HL-60/S4 (cell line): Measurements from ENCODE around the gene KANK4.

ENCODE experiments used
- in situ Hi-C: fragments of 300-500 bp; cut with MboI; formaldehyde crosslinking; loops from 2 replicates; pipeline ENCODE4 v1.14.3; 2022; ENCODE audit warnings: low sequenced_read_pairs

KANK4 gene

DNA sequence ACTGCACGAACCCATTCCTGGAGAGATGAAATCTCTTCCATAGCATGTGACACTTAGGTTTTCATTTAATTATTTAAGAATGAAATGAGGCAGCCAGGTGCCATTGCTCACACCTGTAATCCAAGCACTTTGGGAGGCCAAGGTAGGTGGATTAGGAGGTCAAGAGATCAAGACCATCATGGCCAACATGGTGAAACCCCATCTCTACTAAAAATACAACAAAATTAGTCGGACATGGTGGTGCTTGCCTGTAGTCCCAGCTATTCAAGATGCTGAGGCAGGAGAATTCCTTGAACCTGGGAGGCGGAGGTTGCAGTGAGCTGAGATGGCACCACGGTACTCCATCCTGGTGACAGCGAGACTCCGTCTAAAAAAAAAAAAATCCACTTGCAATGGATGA, 106.8 kb downstream of the KANK4 start:
- in situ Hi-C loops = no loop called here

DNA sequence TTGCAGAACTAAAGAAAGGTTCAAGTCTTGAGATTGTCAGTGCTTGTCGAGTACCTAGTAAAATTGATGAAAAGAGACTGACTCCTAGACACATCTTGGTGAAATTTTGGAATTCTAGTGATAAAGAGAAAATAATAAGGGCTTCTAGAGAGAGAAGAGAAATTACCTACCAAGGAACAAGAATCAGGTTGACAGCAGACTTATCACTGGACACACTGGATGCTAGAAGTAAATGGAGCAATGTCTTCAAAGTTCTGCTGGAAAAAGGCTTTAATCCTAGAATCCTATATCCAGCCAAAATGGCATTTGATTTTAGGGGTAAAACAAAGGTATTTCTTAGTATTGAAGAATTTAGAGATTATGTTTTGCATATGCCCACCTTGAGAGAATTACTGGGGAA, 108.3 kb downstream of the KANK4 start:
- in situ Hi-C loops = no loop called here

DNA sequence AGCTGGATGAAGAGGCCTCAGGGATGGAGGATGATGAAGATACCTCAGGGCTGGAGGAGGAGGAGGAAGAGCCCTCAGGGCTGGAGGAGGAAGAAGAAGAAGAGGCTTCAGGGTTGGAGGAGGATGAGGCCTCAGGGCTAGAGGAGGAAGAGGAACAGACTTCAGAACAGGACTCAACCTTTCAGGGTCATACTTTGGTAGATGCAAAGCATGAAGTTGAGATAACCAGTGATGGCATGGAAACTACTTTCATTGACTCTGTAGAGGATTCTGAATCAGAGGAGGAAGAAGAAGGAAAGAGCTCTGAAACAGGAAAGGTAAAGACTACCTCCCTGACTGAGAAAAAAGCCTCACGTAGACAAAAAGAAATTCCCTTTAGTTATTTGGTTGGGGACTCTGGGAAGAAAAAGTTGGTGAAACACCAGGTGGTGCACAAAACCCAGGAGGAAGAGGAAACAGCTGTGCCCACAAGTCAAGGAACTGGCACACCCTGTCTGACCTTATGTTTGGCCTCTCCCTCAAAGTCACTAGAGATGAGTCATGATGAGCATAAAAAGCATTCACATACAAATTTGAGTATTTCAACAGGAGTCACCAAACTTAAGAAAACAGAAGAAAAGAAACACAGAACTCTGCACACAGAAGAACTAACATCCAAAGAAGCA, 109.2 kb downstream of the KANK4 start:
- in situ Hi-C loops = no loop called here

DNA sequence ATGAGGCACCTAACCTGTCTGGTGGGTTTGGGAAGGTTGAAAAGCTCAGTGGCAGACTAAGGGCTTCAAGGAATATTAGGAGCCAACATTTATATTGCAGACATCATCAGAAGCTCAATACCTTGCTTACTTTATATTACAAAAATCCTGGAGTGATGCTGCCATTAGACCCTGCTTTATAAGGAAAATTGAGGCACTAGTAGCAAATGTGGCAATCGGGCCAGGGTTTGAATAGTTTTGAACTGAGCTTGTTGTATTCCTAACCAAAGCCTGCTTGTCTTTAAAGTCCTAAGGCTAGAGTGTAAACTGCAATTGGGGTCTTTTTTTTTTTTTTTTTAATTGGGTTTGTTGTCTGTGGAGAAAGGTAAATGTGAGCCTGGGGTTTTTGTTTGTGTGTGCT, 110.3 kb downstream of the KANK4 start:
- in situ Hi-C loops = no loop called here

DNA sequence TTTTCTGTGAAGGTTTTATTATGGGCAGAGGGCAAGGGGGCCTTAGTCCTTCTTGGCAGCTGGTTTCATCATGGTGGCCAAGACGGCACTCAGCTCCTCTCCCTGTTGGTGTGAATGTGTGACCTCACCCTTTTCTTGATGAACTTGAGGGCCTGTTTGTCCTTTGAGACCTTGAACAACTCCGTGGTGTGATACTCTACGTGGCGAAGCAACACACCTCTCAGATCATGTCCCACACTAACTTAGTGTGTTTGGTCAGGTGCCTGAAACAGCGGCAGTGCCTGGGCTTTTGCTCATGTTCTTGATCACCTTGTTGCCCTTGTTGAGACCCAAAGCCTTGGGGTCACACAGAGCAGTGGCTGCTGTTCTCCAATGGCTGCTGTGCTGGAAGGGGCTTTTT, 111.1 kb downstream of the KANK4 start:
- in situ Hi-C loops = no loop called here

DNA sequence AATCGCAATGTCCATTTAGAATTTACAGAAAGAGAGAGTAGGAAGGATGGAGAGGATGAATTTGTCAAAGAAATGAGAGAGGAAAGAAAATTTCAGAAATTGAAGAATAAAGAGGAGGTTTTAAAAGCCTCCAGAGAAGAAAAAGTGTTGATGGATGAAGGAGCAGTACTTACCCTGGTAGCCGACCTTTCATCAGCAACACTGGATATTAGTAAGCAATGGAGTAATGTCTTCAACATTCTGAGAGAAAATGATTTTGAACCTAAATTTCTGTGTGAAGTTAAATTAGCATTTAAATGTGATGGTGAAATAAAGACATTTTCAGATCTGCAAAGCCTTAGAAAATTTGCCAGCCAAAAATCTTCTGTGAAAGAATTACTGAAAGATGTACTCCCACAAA, 112.0 kb downstream of the KANK4 start:
- in situ Hi-C loops = no loop called here

DNA sequence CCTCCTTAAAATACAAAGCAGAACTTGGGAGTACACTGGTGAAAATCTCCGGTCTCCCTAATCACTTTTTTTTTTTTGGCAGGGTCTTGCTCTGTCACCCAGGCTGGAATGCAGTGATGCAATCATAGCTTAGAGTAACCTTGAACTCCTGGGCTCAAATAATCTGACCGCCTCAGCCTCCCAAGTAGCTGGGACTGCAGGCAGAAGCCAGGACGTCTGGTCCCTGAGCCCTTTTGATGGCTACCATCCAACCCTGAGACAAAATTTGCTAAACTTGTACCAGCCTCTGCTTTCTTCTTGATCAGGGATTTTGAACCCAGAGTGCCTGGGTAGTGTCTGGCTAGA, 120.5 kb downstream of the KANK4 start:
- in situ Hi-C loops = loop anchor here (25.0 kb wide), 1 partner anchor 539 kb away; no protein-coding TSS in a partner anchor

DNA sequence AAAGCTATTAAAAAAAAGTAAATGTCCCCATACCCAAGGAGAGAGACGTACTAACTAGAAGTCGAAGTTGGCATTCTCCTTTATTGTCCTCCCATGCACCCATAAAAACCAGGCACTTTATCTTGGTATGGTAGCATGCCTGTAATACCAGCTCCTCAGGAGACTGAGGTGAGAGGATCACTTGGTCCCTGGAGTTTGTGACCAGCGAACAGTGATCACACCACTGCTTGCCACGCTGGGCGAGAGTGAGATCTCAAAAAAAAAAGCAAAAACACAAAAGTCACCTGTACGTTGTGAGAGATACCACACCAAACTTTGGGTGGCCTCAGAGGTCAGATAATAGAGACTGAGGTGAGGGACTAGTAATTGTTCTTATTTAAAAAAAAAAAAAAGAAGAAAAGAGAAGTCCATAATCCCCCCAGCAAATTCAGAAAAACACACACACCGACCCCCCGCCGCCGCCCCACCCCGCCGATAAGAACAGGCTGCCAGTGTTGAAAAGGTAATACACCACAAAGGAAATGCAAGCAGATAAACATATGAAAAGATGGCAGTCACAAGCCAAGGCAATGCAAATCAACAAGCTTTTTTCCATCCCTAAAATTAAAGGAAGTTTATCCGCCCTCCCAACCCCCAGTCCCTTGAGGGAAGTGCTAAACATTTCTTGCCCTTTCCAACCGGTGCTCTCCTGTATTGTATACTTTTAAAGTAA, 121.0 kb downstream of the KANK4 start:
- in situ Hi-C loops = loop anchor here (25.0 kb wide), 1 partner anchor 539 kb away; no protein-coding TSS in a partner anchor

DNA sequence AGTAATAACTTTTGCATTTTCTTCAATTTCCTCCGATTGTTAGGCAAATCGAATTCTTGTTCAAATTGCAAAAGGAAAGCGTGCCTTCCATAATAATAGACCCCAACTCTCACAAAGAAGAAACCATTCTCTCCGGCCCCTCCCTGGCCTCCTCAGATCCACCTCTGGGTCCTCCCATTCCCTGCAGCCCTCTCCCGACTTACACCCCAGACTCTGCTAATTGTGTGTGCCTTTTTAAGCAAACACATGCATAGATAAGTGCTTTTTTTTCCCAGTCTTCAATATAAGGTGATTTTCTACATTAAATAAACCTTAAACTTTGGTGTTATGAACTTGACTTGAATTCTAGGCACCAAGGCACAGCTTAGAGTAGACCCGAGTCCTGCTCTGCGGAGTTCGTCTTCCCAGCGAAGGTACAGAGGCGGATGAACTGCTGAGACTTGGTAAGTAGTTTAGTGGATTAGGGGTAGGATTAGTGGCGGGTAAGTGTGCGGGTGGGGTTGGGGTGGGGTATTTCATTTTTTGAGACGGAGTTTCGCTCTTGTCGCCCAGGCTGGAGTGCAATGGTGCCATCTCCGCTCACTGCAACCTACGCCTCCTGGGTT, 123.0 kb downstream of the KANK4 start:
- in situ Hi-C loops = loop anchor here (25.0 kb wide), 1 partner anchor 541 kb away; no protein-coding TSS in a partner anchor

DNA sequence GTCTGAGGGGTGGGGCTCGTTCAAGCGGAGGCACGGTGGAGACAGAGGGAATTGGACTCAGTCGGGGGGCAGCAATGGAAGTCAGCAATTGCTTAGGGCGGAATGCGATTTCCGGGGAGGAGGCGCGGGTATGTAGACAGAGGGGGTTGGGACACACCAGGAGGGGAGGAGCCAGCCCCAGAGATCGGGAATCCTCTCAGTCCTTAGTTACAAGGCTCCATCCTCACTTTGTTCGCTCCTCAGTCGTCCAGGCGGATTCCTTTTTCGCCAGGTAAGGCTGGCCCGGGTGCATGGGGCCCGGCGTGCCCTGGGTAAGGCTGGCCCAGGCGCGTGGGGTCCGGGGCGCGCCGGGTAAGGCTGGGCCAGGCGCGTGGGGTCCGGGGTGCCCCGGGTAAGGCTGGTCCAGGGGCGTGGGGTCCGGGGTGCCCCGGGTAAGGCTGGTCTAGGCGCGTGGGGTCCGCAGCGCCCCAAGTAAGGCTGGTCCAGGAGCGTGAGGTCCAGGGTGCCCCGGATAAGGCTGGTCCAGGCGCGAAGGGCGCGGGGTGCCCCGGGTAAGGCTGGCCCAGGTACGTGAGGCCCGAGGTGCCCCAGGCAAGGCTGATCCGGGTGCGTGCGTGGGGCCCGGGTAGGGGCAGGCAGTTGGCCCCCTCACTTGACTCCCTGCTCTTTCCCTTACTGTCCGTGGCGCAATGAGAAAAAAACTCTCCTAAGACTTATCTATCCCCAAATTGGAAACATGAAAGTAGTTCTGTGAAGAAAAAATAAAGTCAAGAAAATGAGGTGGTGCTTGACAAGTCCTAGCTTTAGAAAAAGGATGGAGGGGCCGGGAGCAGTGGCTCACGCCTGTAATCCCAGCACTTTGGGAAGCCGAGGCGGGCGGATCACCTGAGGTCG, 124.3 kb downstream of the KANK4 start, which contains the start of gene L1TD1:
Gene L1TD1, plus strand, starts transcription at position 199 of the 894 bp plus-strand sequence. CDS start 11,780 bp downstream, outside the sequence.
- in situ Hi-C loops = loop anchor here (25.0 kb wide), 1 partner anchor 542 kb away; no protein-coding TSS in a partner anchor

DNA sequence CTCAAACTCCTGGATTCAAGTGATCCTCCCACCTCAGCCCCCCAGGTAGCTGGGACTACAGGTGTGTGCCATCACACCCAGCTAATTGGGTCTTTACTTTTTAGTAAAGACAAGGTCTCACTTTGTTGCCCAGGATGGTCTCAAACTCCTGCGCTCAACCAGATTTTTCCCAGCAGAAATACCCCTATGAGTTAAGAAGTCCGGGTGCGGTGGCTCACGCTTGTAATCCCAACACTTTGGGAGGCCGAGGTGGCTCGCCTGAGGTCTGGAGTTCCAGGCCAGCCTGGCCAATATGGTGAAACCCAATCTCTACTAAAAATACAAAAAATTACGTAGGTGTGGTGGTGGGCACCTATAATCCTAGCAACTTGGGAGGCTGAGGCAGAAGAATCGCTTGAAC, 131.1 kb downstream of the KANK4 start:
- in situ Hi-C loops = loop anchor here (25.0 kb wide), 1 partner anchor 549 kb away; no protein-coding TSS in a partner anchor

DNA sequence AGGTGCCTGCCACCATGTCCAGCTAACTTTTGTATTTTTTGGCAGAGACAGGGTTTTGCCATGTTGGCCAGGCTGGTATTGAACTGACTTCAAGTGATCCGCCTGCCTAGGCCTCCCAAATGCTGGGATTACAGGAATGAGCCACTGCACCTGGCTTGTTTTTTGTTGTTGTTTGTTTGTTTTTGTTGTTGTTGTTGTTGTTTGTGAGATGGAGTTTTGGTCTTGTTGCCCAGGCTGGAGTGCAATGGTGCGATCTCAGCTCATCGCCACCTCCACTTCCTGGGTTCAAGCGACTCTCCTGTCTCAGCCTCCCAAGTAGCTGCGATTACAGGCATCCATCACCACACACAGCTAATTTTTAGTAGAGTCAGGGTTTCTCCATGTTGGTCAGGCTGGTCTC, 131.7 kb downstream of the KANK4 start:
- in situ Hi-C loops = loop anchor here (25.0 kb wide), 1 partner anchor 550 kb away; no protein-coding TSS in a partner anchor
